NCI-H226 (cell line): ENCODE measurements around the gene SDK1.

Experiments
- DNase-seq: peaks from one replicate; pipeline ENCODE4 v3.0.0-alpha.2; 2015

The SDK1 gene

DNA sequence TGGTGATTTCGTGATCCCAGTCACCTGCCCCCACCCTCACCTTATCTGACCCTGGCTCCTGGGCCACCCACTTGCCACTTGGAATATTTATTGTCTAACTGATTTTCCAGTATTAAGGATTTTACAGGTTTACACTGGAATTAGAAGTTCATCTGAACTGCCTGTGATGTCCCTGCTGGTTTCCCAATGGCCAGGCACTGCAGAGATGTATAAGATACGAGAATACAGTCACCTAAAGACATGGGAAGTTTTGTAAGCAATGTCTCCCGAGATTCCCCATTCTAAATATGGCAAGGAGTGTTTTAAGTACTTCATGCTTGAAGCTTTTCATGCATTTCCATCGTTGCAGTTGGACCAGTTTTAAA is 592.7 kb downstream of the SDK1 start:
- DNase-seq = no peak

DNA sequence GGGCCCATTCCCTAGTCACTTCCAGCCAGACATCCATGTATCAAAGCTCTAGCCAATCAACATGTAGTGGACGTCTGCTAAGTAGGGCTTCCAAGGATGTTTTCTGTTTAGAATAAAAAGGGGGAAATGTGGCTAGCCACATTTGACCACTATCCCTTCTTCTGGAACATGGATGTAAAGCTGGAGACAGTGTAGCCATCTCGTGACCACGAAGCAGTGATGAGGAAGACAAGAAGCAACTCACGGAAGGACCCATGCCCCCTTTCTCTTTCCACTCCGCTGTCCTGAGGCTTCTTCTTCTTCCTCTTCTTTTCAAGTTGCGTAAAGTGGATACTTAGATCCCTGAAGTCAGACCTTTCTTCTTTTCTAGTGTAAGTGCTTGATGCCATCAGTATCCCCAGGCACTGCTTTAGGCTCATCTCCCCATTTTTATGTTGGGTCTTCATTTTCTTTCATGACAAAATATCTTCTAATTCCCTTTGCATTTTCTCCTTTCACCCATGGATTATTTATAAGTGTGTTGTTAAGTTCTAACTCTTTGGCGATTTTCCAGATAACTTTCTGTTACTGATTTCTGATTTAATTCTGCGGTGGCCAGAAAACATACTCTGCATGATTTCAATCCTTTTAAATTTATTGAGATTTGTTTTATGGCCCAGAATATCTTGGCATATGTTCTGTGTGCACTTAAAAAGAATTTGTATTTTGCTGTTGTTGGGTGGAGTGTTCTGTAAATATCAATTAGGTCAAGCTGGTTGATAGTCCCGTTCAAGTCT is 594.5 kb downstream of the SDK1 start:
- no peak for DNase-seq

DNA sequence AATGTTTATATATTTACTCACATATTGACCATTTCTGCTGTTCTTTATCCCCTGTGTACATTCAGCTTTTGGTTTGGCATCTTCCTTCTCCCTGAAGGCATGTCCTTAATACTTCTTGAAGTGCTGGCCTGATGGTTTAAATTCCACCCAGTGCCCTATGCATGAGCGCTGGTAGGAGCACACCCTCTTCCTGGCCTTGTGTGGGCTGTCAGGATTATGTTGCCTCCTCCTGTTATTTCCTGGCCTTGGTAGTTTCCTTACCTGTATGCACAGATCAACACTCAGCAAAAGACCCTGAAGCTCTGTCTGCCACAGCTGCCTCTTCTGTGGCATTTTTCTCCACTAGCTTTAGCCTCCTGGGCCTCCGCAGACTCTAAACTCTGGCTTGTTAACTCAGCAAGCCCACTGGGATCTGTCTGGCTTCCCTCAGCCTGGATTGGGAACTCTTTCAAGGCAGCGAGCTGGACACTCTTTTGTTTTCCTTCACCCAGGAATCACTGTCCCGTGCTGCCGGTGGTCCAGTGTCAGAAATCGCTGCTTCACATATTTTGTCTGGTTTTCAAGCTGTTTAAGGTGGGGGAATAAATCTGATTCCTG is 595.2 kb downstream of the SDK1 start:
- DNase-seq = no peak

DNA sequence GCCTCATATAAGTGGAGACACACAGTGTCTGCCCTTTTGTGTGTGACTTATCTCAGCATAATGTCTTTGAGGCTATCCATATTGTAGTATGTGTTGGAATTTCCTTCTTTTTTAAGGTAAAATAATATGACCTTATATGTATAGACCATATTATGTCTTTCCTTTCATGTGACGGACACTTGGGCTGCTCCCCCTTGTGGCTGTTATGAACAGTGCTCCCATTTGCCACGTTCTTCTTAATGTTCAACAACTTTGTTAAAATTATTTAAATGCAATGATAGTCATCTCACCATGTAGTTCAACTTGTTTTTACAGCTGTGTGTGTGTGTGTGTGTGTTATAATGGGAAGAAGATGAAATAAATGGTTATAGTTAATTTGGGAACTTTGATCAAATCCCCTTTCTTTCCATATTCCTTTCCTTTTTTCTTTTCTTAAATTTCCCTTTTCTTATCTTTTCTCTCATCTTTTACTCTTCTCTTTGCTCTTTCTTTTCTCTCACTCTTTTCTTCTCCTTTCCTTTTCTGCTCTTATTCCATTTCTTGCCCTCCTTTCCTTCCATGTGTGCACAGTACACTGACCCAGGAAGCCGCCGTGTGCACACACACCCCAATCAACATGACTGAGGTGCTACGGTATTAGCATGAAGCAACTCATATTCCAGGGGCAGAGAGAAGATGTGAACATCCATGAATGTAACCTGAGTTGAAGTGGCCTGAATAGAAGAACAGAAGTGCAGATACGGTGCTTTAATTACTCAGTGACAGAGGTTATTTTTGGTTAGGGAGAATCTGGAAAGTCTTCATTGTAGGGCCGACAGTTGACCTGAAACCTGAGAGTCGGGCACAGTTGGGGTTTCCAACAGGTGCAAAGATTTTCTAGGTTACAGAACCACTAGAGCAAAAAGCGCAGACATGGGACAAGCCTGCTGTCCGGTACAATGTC is 596.6 kb downstream of the SDK1 start:
- DNase-seq = peak; percentile 21

DNA sequence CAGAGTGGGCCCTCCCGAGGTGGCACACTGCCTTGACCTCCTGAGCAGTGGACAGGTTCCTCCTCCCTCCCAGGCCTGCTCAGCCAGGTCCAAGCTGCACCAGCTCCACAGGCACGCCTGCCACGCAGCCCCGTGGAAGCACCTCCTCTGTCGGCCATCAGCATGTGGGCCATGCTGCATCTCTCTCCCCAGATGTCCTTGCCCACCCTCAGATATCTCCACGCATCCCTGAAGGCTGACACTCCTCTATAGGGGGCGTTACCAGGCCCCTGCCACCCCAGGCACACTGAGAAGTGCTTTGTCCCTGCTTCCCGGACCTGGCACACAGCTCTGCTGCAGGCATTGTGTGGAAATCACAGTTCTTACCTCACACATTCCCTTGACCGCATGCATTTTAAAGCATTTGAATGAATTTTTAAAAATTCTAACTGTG is 598.5 kb downstream of the SDK1 start:
- no peak for DNase-seq

DNA sequence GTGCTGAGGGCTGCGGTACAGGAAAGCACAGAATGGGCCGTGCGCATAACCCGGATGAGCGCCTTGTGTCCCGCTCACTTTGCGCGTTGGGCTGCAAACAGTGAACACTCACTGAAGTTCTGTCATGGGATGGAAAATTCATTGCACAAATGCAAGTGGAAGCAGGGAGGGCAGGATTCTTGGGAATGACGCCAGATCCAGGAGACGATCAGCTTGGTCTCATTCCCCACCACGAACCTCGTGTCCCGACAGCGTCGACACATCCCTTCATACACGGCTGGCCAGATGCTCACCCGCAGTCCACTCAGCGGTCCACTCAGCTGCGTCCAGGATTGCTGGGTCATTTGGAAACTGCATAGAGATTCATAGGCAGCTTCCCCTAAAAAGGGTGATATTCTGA is 607.1 kb downstream of the SDK1 start:
- no peak for DNase-seq

DNA sequence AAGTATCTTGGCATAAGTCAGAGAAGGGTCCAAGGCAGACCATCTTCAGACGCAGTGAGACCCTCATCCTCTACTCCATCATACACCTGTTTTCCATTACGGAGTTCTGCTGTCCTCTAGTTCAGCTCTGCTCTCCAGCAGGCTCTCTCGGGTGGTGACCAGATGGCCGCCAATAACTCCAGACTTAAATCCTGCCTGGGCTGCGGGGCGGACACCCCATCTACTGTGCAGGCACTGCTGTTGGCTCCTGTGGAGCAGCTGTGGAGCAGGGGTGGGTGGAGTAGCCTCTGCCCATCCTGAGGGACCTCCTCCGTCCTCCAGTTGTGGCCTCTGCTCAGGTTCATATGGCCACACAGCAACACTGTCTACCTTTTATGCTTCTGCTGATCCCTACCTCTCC is 608.1 kb downstream of the SDK1 start:
- DNase-seq = no peak

DNA sequence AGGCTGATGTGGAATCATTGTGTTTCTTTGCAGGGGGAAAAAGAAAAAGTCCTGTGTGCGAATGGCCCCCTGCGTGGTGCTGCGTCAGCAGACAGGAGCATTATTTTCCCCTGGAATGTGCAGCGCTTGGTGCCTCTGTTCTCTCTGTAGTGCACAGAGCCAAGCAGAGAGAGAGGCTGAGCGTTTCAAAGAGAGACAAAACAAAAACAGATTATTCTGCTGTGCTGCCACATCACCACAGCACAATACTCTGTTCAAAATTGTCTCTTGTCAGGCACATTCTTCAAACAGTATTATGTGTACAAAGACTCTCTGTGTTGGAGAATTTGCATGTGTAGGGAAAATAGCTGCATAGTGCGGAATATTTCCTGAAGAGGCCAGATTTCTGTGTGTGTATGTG is 609.0 kb downstream of the SDK1 start:
- no peak for DNase-seq

DNA sequence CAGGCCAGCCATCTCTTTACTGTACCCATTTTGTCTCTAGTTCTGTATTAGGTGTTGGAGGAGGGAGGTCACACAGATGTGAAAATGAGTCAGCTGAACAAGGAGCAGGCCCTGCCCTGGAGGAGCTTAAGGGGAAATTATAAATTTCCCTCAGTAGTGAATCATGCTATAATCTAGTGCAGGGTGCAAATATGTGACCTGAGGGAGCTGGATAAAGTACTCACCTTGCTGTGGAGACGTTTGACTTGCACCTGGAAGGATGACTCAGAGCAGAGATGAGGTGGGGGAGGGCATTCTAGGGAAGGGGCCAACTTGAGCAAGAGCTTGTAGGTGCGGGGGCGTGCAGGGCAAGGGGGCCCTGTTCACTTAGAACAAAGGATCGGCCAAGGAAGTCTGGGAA is 610.6 kb downstream of the SDK1 start:
- DNase-seq = peak; percentile 43

DNA sequence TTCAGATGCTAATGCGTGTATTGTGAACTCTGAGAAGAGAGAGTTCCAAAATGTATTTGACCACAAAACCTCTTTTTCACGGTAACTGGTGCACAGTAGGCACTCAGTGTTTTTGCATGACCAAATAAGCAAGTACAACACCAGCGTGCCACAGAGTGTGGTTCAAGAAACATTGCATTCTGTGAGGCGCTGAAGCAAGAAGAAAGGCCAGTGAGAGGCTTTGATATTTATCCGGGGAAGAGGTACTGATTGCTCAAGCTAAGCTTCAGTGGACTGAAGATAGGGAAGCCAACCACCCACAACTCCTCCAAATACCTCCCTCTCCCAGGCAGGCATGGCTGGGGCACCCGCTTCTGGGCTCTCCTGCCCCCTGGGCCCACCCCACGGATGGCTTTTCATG is 611.2 kb downstream of the SDK1 start:
- DNase-seq = no peak

DNA sequence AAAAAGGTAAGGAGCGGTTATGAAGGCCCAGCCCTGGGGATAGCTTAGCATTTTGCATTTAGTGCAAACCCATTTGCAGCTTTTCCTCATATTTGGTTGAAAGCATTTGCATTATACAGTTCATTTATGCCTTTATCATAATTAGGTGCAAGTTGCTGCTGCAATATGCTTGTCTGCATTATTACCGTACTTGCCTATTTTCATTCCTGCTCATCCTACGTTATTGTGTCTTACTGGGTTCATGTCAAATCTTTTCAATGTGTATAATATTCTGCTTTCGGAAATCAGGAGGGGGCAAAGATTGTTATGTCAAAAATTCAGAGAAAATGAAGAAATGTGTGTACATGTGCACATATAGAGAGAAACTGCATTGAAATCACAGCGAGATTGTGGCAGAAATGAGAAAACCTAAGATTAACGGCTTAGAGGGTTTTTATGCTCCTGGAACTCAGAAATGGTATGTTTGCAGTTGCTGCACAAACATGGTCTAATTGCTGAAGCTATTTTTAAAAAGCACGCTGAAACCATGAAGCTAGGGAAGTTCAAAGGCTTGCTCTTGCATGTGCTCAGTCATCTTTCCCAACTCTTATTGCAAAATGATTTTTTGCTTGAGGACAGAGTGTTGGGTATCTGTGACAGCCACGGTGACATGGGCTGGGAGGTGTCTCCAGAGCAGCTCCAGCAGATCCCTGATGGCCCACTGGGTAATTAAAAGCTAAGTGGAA is 613.2 kb downstream of the SDK1 start:
- no peak for DNase-seq

DNA sequence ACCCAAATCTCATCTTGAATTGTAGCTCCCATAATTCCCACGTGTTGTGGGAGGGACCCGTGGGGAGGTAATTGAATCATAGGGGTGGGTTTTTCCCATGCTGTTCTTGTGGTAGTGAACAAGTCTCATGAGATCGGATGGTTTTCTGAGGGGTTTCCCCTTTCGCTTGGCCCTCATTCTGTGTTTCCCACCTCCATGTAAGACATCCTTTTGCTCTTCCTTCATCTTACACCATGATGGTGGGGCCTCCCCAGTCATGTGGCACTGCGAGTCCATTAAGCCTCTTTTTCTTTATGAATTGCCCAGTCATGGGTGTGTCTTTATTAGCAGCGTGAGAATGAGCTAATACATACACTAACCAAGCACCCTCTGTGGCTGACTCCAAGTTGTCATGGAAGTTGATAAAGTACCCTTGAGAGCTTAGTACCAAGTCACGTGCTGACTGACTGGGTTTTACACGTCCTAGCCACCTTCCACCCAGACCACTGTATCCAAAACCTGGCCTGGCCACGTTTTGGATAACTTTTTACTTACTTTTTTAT is 614.4 kb downstream of the SDK1 start:
- no peak for DNase-seq

DNA sequence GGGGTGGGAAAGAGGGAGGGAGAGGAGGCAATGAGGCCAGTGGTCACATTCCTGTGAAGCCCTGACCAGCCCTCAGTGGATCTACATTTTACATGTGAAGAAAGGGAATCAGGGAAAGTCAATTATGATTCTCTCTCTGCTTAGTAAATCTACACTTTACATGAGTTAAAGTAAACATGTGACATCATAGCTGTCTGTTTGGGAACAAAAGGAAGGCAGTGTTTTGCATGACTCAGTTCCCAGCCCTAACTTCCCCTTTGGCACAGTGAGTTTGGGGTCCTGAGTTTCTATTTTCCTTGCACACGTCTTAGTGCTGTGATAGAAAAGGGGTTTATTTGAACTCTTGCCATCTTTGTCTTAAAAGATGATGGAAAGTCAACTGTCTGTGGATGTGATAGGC is 615.1 kb downstream of the SDK1 start:
- peak; percentile 25 for DNase-seq

DNA sequence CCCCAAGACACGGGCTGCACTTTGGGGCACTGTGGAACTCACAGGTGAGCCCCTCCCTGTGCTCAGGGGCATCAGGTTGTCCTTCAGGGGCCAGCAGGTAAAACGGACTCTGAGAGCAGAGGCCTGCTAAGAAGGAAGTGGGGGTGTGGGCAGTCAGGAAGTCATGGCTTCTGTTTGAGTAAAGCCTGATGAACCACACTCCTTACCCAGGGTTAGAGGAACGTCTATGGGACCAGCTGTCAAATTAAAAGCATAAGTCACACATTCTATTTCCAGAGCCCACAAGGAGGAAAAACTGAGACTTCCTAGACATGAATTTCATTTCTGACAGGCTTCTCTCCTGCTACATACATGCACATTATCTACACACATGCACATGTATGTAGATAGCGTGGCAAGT is 616.4 kb downstream of the SDK1 start:
- DNase-seq = no peak

DNA sequence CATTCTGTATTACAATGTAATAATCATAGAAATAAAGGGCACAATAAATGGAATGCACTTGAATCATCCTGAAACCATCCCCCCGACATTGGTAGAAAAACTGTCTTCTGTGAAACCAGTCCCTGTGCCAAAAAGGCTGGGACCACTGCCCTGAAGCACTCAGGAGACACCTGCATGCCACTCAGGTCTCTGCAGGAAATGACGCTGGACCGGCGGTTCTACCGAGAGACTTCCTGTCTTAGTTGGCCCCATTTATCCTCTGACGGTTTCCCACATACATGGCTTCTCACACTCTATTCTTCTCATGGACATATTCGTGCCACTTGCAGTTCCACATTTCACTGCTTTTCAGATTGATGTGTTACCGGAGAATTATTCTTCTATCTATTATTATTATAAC is 617.5 kb downstream of the SDK1 start:
- no peak for DNase-seq

DNA sequence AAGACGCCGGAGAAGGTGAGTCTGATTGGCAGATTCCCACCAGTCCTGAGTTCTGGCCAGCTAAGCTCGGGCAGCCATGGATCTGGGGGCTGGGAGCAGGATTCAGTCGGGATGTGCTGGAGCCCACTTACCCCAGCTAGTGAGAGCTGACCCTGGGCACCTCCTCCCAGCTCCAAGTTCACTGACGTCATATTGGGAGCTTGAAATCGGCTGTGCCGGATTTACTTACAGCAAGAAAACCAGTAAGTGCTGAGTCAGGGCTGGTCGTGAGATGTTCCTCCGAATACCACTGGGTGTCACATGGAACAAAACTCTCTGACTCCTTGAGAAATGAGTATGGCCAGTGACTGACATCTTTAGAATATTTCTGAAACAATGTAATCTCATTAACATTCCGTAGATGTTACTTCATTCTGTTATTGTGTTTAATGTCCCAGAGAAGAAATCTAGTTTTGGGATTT is 621.2 kb downstream of the SDK1 start:
- DNase-seq = peak; percentile 98

DNA sequence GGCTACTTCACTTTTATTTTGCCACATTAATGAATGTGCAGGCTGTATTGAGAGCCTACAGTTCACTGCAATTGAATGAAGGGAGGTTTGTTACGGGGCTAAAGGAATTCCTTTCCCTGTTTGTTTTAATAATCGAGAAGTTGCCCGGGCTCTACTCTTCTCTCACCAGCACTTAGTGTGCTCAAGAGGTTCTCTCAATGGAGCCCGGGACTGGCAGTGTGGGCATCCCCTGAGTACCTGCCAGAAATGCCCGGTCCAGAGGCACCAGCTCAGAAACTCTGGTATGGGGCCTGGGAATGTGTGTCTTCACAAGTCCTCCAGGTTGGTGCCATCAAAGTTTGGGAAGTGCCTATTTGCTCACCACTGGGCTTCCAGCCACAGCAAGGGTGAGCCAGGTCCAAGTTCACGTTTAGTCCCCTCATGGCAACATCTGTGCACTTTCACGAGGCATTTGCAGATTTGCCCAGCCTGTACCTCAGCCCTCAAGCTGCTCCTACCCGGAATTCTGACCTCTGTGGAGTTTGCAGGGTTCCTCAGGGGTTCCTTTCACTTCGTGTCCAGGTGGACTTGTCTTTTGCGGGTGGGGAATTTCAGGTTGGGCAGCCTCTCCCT is 622.4 kb downstream of the SDK1 start:
- no peak for DNase-seq

DNA sequence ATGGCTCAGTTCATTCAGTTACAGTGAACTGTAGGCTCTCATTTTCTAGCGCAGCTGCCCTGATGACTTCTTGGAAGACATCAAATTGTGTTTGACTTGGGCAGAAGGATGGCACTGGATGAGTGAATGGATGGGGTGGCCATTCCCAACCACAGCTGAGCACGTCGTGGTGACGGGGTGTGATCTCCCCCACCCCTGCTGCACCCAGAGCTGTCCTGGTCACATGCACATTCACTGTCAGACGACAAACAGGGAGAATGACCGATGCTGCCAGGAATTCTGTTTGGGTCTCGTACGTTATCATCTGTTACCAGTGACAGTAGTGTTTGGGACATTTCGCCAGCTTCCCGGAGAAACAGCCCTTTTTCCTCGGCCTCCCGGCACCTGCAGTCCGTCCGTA is 623.2 kb downstream of the SDK1 start:
- no peak for DNase-seq

DNA sequence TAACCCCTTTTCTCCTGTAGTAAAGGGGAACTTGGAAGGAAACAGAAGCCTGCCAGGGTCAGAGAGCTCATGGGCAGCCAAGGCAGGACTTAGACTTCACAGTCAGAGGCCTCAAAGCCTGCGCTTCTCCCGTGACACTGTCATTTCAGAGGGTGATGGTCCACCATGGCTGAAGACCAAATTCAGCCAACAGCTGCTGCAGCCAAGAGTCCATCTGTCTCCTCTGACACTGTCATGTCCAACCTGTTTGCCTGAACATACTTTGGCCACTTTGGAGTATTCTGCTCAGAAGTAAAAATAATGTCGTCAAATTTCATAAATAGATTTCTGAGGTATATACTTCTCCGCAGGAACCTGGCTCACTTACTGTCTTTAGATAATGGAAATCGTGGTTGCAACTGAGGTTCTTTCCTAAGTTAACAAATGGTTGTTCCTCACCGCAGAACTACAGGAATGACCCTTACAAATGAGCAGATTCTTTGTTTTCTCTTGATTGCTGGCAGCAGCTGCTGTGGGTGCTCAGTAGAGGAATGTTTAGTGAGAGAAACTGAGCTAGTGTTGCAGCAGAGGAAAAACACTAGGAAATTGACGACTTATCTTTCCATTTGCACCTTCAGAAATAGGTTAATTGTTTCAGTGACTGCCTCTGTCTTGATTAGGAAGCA is 626.5 kb downstream of the SDK1 start:
- no peak for DNase-seq

DNA sequence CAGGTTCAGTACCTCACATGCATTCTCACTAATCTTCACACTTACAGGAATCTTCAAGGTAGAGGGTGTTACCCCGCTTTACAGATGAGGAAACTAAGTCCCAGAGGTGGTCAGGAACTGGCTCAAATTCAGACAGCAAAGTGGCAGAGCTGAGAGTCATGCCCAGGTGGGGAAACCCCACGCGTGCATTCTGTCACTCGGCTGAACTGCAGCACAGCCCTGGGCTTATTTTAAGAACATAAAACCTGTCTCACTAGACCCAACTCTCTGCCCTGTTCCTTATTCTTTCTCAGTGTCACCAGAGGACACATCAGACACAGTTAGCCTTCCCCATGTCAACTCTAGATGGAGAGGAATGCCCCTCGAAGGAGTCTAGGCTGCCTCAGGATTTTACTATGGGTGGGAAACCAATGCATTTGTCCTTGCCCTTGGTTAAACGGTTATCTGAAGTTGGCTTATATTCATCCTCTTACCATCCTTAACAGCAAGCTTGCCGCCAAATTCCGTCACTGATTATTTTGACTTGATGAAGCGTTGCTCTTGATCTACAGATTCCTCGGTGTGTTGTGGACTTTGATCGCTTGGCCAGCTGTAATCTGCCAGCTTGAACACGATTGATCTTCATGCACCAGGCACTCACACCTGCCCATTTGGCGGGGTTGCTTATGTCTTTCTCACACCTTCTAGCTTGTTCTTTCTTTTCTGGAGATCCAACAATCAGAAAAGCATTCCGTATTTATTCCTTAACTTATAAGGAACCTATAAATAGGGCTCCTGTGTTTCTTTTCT is 627.9 kb downstream of the SDK1 start:
- DNase-seq = no peak

DNA sequence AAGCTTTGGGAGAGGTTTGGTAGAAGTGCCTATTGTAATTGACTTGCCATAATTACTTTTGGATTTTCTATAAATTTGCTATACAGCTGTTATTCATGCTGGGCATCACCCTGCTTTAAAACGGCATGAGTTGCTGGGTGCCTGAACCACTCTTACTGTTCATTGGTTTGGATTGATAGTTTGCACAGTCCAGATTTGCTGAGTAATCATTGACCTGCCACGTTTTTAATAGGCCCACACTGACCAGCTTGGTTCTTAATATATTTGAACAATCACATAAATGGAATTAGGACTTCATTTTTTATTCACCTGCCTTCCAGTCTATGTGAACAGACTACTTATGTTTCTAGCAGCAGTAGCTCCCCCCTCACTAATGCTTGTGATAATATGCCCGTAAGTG is 630.8 kb downstream of the SDK1 start:
- DNase-seq = no peak
